K562 (cell line): ENCODE data around the gene NIPAL3. TPM values are rescaled to one million over a fixed set of nuclear protein-coding genes. Genes with fewer than 3 reads are reported as not detected.
"Not testable (repeated sequence)": the region's sequence is repeated elsewhere in the genome, so short reads cannot be mapped to it uniquely, and the experiment has no call there.

ENCODE experiments used
- ATAC-seq: fragments of 200-7000 bp; cut with Tn5 transposase; 3 replicates; pipeline ENCODE4 v1.9.1; 2020; ENCODE audit warnings: moderate library complexity
- BruUV-seq: library from RNA; stranded (reverse); fragments of 400-500 nt; replicated peaks from 2 replicates; lab custom pipeline; 2021; lab: Mats Ljungman, UMichigan
- CTCF ChIA-PET: fragments of 300-600 bp; formaldehyde crosslinking; extraction: SDS; loops from one replicate; lab custom pipeline; 2021; ENCODE audit warnings: low intra/inter-chr PET ratio; lab: Yijun Ruan, JAX
- POLR2A ChIA-PET: fragments of 300-600, 350-650 bp; sonication (Branson Sonifier 250); formaldehyde crosslinking; extraction: SDS; loops from one replicate; lab custom pipeline; 2021; ENCODE audit warnings: antibody characterized with exemption, inconsistent platforms; lab: Yijun Ruan, JAX
- DNase-seq, 4 experiments: peaks; one replicate each; pipeline versions ENCODE4 v3.0.0 to v3.0.0-alpha.2; 2011 to 2018; ENCODE audit warnings: low spot score in 3 of 4, mixed read lengths in 3 of 4; ENCODE audit errors: extremely low read depth in 1 of 4
- FAIRE-seq: peaks from 2 replicates; lab custom pipeline; 2011; peaks lifted over from hg19 to GRCh38; lab: Jason Lieb, UNC
- H2AFZ ChIP-seq: 2 replicates; pipeline ENCODE4 v1.6.0; 2011; ENCODE audit warnings: low read depth, low read length, control low read depth, inconsistent platforms
- H3K27ac ChIP-seq: fragments of 200-600 bp; 3 replicates; pipeline ENCODE4 v1.8.0; 2011; ENCODE audit warnings: low read depth, mild to moderate bottlenecking, control low read depth, inconsistent platforms, low read length, moderate library complexity, mixed read lengths; ENCODE audit errors: extremely low read depth
- H3K27me3 ChIP-seq, 2 experiments: fragments of 300-600 bp in 1 of 2; 2 replicates in 1 of 2; 3 replicates in 1 of 2; pipeline versions ENCODE4 v1.6.0 to v1.8.0; 2011; ENCODE audit warnings: inconsistent platforms in 2 of 2, low read length in 2 of 2, mild to moderate bottlenecking in 1 of 2, mixed read lengths in 1 of 2, moderate library complexity in 1 of 2; ENCODE audit not compliant: control insufficient read depth in 2 of 2, insufficient read depth in 2 of 2
- H3K36me3 ChIP-seq: fragments of 300-600 bp; 3 replicates; pipeline ENCODE4 v1.8.0; 2011; ENCODE audit warnings: mild to moderate bottlenecking, low read length, inconsistent platforms; ENCODE audit not compliant: control insufficient read depth, insufficient read depth
- H3K4me1 ChIP-seq, 2 experiments: fragments of 200-600 bp in 1 of 2; replicated peaks in 1 of 2; 2 replicates in 1 of 2; 3 replicates in 1 of 2; pipeline versions ENCODE4 v1.5.1 to v1.8.0; 2011; ENCODE audit warnings: inconsistent platforms in 2 of 2, low read length in 2 of 2, mild to moderate bottlenecking in 1 of 2, mixed read lengths in 1 of 2, moderate library complexity in 1 of 2; ENCODE audit not compliant: control insufficient read depth in 2 of 2, insufficient read depth in 2 of 2
- H3K4me2 ChIP-seq: 2 replicates; pipeline ENCODE4 v1.6.1; 2011; ENCODE audit warnings: low read length, control low read depth, inconsistent platforms, mixed read lengths; ENCODE audit not compliant: insufficient read depth
- H3K4me3 ChIP-seq: fragments of 200-600 bp; sonication (generic), shearing (Covaris generic); 2 replicates; pipeline ENCODE4 v1.5.1; 2016; ENCODE audit warnings: control low read depth, inconsistent platforms
- H3K79me2 ChIP-seq: fragments of 200-600 bp; 3 replicates; pipeline ENCODE4 v1.8.0; 2011; ENCODE audit warnings: low read length, inconsistent platforms; ENCODE audit not compliant: control insufficient read depth, insufficient read depth
- H3K9ac ChIP-seq, 2 experiments: 2 replicates each; pipeline versions ENCODE4 v1.6.0 to v1.6.1; 2011; ENCODE audit warnings: low read depth in 2 of 2, low read length in 2 of 2, control low read depth in 1 of 2, inconsistent platforms in 1 of 2, mild to moderate bottlenecking in 1 of 2, mixed read lengths in 1 of 2; ENCODE audit not compliant: insufficient read depth in 1 of 2
- H3K9me1 ChIP-seq: one replicate; pipeline ENCODE4 v1.6.0; 2011; ENCODE audit warnings: inconsistent platforms, mild to moderate bottlenecking, low read length, moderate library complexity; ENCODE audit not compliant: control insufficient read depth, insufficient read depth
- H3K9me3 ChIP-seq: replicated peaks from 2 replicates; pipeline ENCODE4 v1.5.1; 2011; ENCODE audit warnings: low read depth, low read length, inconsistent platforms; ENCODE audit not compliant: control insufficient read depth, insufficient read depth
- H4K20me1 ChIP-seq: replicated peaks from 2 replicates; pipeline ENCODE4 v1.6.1; 2011; ENCODE audit warnings: low read length, inconsistent platforms, mixed read lengths; ENCODE audit not compliant: control insufficient read depth, insufficient read depth
- ARID1B ChIP-seq: fragments of 450-650 bp; IDR thresholded peaks from 2 replicates; pipeline ENCODE4 v1.6.1; 2016; ENCODE audit warnings: antibody characterized with exemption, mild to moderate bottlenecking, inconsistent platforms
- CAMTA2 ChIP-seq: fragments of 250-450 bp; sonication (Bioruptor Pico); conservative IDR thresholded peaks from 2 replicates; pipeline ENCODE4 v1.5.1; 2022
- CBFA2T3 ChIP-seq: fragments of 450-650 bp; IDR thresholded peaks from 2 replicates; pipeline ENCODE4 v1.6.1; 2017
- CBX1 ChIP-seq: sonication (generic); IDR thresholded peaks from 2 replicates; pipeline ENCODE4 v1.6.1; 2016; ENCODE audit warnings: antibody characterized with exemption, low read depth, mild to moderate bottlenecking
- CBX5 ChIP-seq: IDR thresholded peaks from 2 replicates; pipeline ENCODE4 v1.6.1; 2014; ENCODE audit warnings: low read depth, borderline replicate concordance
- HLTF ChIP-seq: fragments of 450-650 bp; IDR thresholded peaks from 2 replicates; pipeline ENCODE4 v1.6.1; 2016
- NFE2L1 ChIP-seq: fragments of 450-650 bp; IDR thresholded peaks from 2 replicates; pipeline ENCODE4 v1.6.1; 2016; ENCODE audit warnings: missing genetic modification characterization, low read depth, mild to moderate bottlenecking, missing compliant biosample characterization, moderate library complexity, borderline replicate concordance
- TRIM28 ChIP-seq: fragments of 450-650 bp; IDR thresholded peaks from 2 replicates; pipeline ENCODE4 v1.6.1; 2017
- WGBS: fragments of 100-300 bp; shearing (Covaris generic); methylation state at CpG from one replicate; pipeline ENCODE4 v1.1.6; 2016; ENCODE audit warnings: low coverage, mixed read lengths; ENCODE audit not compliant: insufficient coverage; ENCODE audit errors: missing lambda C conversion rate; 5-methylcytosine and 5-hydroxymethylcytosine counted together
- in situ Hi-C: fragments of 300-500 bp; cut with MboI; formaldehyde crosslinking; loops from 4 replicates; pipeline ENCODE4 v1.15.0; 2018; ENCODE audit warnings: inconsistent platforms, mixed read lengths
- intact Hi-C: fragments of 100-400 bp; cut with micrococcal nuclease; formaldehyde crosslinking; loops from 2 replicates; pipeline ENCODE4 v1.14.2; 2022
- polyA plus RNA-seq, 8 experiments: library from polyadenylated mRNA; depleted of rRNA in 4 of 8; stranded (reverse) in 5 of 8; unstranded in 3 of 8; fragments of >200 nt; fragmentation: Nextera tagmentation in 2 of 8; fragmentation: Illumina TruSeq in 1 of 8; extraction: Ambion mirVana in 2 of 8; extraction: Trizol in 1 of 8; gene quantifications; 2 replicates each; pipeline versions ENCODE4 v1.2.1 to v1.2.3, GENCODE V29; 2011 to 2014; ENCODE audit warnings: inconsistent platforms in 1 of 8, missing spikeins in 1 of 8
- total RNA-seq, 7 experiments: library from RNA; depleted of rRNA in 6 of 7; stranded (reverse); fragments of >200 nt in 6 of 7; fragmentation: Illumina TruSeq in 2 of 7; extraction: Trizol in 2 of 7; gene quantifications; 2 replicates each; pipeline versions ENCODE4 v1.2.1 to v1.2.3, GENCODE V29; 2011 to 2021; ENCODE audit warnings: low replicate concordance in 1 of 7
- TF ChIP-seq, protein P1 (sequence below), 2 experiments: fragments of 450-650 bp in 1 of 2; sonication (generic) in 1 of 2; formaldehyde crosslinking in 1 of 2; IDR thresholded peaks in 1 of 2; conservative IDR thresholded peaks in 1 of 2; 2 replicates each; pipeline versions ENCODE4 v1.6.1 to v1.8.1; 2016 to 2023; ENCODE audit warnings: mild to moderate bottlenecking in 2 of 2, moderate library complexity in 2 of 2, inconsistent platforms in 1 of 2, missing genetic modification reagents in 1 of 2

Gene NIPAL3
- total and polyA plus RNA-seq, 9 of the 15 experiments (the other 6 are each of a cell fraction or from before 2014, with no cell fraction given): 10.5 to 26.3 (median 16.0) TPM

DNA sequence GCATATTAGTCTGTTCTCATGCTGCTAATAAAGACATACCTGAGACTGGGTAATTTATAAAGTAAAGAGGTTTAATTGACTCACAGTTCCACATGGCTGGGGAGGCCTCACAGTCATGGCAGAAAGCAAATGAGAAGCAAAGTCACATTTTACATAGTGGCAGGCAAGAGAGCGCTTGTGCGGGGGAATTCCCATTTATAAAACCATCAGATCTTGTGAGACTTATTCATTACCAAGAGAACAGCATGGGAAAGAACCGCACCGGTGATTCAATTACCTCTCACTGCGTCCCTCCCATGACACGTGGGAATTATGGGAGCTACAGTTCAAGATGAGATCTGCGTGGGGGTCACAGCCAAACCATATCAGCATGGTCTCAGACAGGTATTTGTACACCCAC lies 72.6 kb downstream of the NIPAL3 start:
- H4K20me1 ChIP-seq, DNase-seq, H3K4me2 ChIP-seq, H3K9ac ChIP-seq, POLR2A ChIA-PET, H3K27ac ChIP-seq, H3K36me3 ChIP-seq, ATAC-seq, FAIRE-seq, H3K4me3 ChIP-seq, H2AFZ ChIP-seq, H3K27me3 ChIP-seq, CTCF ChIA-PET, H3K4me1 ChIP-seq, H3K79me2 ChIP-seq, H3K9me1 ChIP-seq, in situ Hi-C loops, BruUV-seq: not testable (repeated sequence)
- TF ChIP-seq ARID1B (0 out of 2 replicates have a peak, but pooled peaks have one; percentile 14), CBFA2T3 (peak; percentile 54)
- intact Hi-C loops: loop anchor here (5.0 kb wide), 1 partner anchor 39 kb away; no protein-coding TSS in a partner anchor
- peaks cover 15% of the 10 kb centered on the region for H3K9me3 ChIP-seq
- WGBS: 18% methylated on average over 7 of the region's 7 CpGs

DNA sequence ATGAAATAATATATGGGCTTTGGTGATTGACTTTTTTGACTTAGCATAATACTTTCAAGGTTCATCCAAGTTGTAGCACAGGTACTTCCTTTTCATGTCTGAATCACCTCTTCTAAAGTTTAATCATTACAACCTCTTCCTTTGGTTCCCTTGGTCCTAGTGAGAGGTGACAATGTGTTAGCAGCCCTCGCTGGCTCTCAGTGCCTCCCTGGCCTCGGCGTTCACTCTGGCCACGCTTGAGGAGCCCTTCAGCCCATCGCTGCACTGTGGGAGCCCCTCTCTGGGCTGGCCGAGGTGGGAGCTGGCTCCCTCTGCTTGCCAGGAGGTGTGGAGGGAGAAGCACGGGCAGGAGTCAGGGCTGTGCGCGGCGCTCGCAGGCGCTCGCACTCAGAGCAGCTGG lies 74.1 kb downstream of the NIPAL3 start:
- no peaks in the 10 kb centered on the region for H3K9me1 ChIP-seq
- peaks cover 15% of the 10 kb centered on the region for H3K9me3 ChIP-seq
- DNase-seq: no peak
- WGBS: 11% methylated on average over 7 of the region's 13 CpGs
- no peak for ATAC-seq
- intact Hi-C loops (loop anchor here (5.0 kb wide), 1 partner anchor 38 kb away; no protein-coding TSS in a partner anchor), in situ Hi-C loops (no loop called here)
- H3K4me1 ChIP-seq: no peaks in the 10 kb centered on the region; a peak in 2 of 5 replicates
- H3K79me2 ChIP-seq: no peaks in the 10 kb centered on the region
- H3K4me2 ChIP-seq: no peak overlapping the region
- H3K36me3 ChIP-seq: no peaks in the 10 kb centered on the region
- ChIA-PET CTCF (no interaction called here), POLR2A (interaction anchor here (2.6 kb wide), 1 partner anchor 8 kb away, joined by 11 read pairs; no protein-coding TSS in a partner anchor)
- no peak overlapping the region for H2AFZ ChIP-seq
- BruUV-seq: no TSS peak
- TF ChIP-seq, protein P1, sequence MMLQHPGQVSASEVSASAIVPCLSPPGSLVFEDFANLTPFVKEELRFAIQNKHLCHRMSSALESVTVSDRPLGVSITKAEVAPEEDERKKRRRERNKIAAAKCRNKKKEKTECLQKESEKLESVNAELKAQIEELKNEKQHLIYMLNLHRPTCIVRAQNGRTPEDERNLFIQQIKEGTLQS (IDR thresholded peaks at IDR 0.05): no peak
- TF ChIP-seq, protein P1 (CRISPR knock-in tag; conservative IDR thresholded peaks at IDR 0.05): no peak
- peak; percentile 56; the same call in 1 of the 2 replicates for TF ChIP-seq TRIM28
- TF ChIP-seq CBX1: peak; percentile 53; the same call in 1 of the 2 replicates
- TF ChIP-seq HLTF: peak; percentile 81; the same call in 1 of the 2 replicates
- no peak for TF ChIP-seq NFE2L1 (tag)
- no peak for TF ChIP-seq CAMTA2 (CRISPR knock-in tag)
- TF ChIP-seq CBX5: peak; percentile 18; the same call in 1 of the 2 replicates
- H3K9ac ChIP-seq: no peak overlapping the region
- no peak overlapping the region for H3K27ac ChIP-seq
- H3K27me3 ChIP-seq: peaks cover 6 to 14% of the 10 kb centered on the region in 2 experiments; a peak in 4 of 5 replicates
- no peaks in the 10 kb centered on the region for H4K20me1 ChIP-seq
- FAIRE-seq: no peak
- H3K4me3 ChIP-seq: no peak overlapping the region
